Loucy (cell line): ENCODE results near the gene MYO7B.

Experiments
- H2AFZ ChIP-seq: fragments of 200-600 bp; sonication (generic); 2 replicates; pipeline ENCODE4 v1.6.0; 2016; ENCODE audit warnings: antibody characterized with exemption, mild to moderate bottlenecking, low read length, moderate library complexity
- H3F3A ChIP-seq: fragments of 200-600 bp; 2 replicates; pipeline ENCODE4 v1.6.0; 2016; ENCODE audit warnings: antibody characterized with exemption, low read depth, mild to moderate bottlenecking
- H3K27me3 ChIP-seq: fragments of 200-600 bp; sonication (generic); 2 replicates; pipeline ENCODE4 v1.6.1; 2014; ENCODE audit warnings: low read length, mild to moderate bottlenecking; ENCODE audit not compliant: insufficient read depth, poor library complexity, severe bottlenecking
- H3K36me3 ChIP-seq: fragments of 200-600 bp; sonication (generic); 2 replicates; pipeline ENCODE4 v1.6.1; 2016; ENCODE audit warnings: low read length; ENCODE audit not compliant: insufficient read depth
- H3K4me1 ChIP-seq: fragments of 200-600 bp; sonication (generic); 2 replicates; pipeline ENCODE4 v1.5.1; 2014; ENCODE audit warnings: low read length, mild to moderate bottlenecking; ENCODE audit not compliant: insufficient read depth, poor library complexity, severe bottlenecking
- H3K4me2 ChIP-seq: fragments of 200-600 bp; sonication (generic); 2 replicates; pipeline ENCODE4 v1.6.0; 2014; ENCODE audit warnings: antibody characterized with exemption, low read length, low read depth, mild to moderate bottlenecking; ENCODE audit not compliant: poor library complexity, severe bottlenecking
- H3K4me3 ChIP-seq: fragments of 200-600 bp; sonication (generic); 2 replicates; pipeline ENCODE4 v1.5.1; 2014; ENCODE audit warnings: low read length, mild to moderate bottlenecking, mixed read lengths; ENCODE audit not compliant: poor library complexity, severe bottlenecking
- H3K79me2 ChIP-seq: fragments of 200-600 bp; sonication (generic); 2 replicates; pipeline ENCODE4 v1.6.1; 2014; ENCODE audit warnings: low read length; ENCODE audit not compliant: insufficient read depth
- H3K9ac ChIP-seq: fragments of 200-600 bp; sonication (generic); 2 replicates; pipeline ENCODE4 v1.6.0; 2014; ENCODE audit warnings: mild to moderate bottlenecking, low read depth, low read length, moderate library complexity; ENCODE audit not compliant: poor library complexity, severe bottlenecking
- H3K9me2 ChIP-seq: fragments of 200-600 bp; sonication (generic); replicated peaks from 2 replicates; pipeline ENCODE4 v1.6.1; 2016; ENCODE audit warnings: low read depth, low read length, mixed read lengths
- H3K9me3 ChIP-seq: fragments of 200-600 bp; sonication (generic); 2 replicates; pipeline ENCODE4 v1.6.1; 2014; ENCODE audit warnings: mild to moderate bottlenecking, antibody characterized with exemption, low read length, low read depth; ENCODE audit not compliant: insufficient read depth
- H4K20me1 ChIP-seq: fragments of 200-600 bp; sonication (generic); 2 replicates; pipeline ENCODE4 v1.6.0; 2014; ENCODE audit warnings: antibody characterized with exemption, low read length, mild to moderate bottlenecking; ENCODE audit not compliant: insufficient read depth, poor library complexity, severe bottlenecking
- CTCF ChIP-seq: fragments of 200-600 bp; sonication (generic); conservative IDR thresholded peaks from 2 replicates; pipeline ENCODE4 v1.5.1; 2014; ENCODE audit warnings: mild to moderate bottlenecking, antibody characterized with exemption, low read length
- EZH2phosphoT487 ChIP-seq: fragments of 200-600 bp; IDR thresholded peaks from 2 replicates; pipeline ENCODE4 v1.6.1; 2018; ENCODE audit warnings: antibody characterized with exemption, mild to moderate bottlenecking, moderate library complexity, borderline replicate concordance

Gene MYO7B

DNA sequence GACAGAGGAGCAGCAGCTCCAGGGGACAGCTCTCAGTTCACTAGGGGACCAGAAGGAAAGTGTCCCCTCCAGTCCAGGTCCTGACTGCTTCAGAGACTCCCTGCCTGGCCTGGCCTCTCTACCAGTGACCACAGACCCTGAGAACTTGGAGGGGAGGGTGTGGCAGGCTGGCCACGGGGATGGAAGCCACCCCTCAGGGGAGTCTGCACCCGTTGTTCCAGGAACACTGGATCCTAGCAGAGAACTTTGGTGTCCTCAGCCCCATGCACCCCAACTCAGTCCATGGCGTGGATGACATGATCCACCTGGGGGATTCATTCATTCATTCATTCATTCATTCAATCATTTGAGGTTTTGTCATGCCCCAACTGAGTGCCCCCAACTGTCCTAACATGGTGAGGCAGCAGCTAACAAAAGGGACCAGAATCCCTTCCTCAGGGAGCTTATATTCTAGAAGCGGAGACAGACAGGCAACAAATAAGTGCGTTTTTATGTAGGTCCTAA lies 31.9 kb downstream of the MYO7B start:
- Histone ChIP-seq H3K4me1 (no peaks in the 10 kb centered on the region), H2AFZ (no peak overlapping the region), H3K9me2 (no peaks in the 10 kb centered on the region), H3K4me2 (no peak overlapping the region), H3K4me3 (no peak overlapping the region), H3K79me2 (no peaks in the 10 kb centered on the region), H3F3A (no peaks in the 10 kb centered on the region), H4K20me1 (no peaks in the 10 kb centered on the region), H3K36me3 (no peaks in the 10 kb centered on the region), H3K9me3 (no peaks in the 10 kb centered on the region), H3K9ac (no peak overlapping the region), H3K27me3 (no peaks in the 10 kb centered on the region)
- TF ChIP-seq CTCF (no peak), EZH2phosphoT487 (no peak)

DNA sequence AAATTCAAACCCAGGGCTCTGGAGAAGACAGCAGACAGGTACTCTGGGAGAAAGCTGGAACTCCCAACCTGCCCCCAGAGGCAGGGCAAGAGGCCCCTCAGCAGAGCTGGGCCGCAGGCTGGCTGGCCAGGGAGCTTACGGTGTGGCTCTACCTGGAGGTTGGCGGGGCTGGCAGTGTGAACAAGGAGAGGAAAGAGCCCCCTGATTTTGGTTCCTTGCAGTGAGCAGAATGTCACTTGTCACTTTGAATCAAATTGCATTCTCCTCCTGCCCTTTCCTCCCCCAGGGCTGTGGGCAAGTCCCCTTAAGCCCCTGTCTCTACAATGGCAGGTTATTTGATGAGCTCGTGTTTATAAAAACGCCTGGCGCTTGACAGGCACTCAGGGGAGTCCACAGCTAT lies 32.6 kb downstream of the MYO7B start:
- Histone ChIP-seq H3K4me2 (no peak overlapping the region), H3K4me3 (no peak overlapping the region), H3K27me3 (no peaks in the 10 kb centered on the region), H3F3A (no peaks in the 10 kb centered on the region), H3K79me2 (no peaks in the 10 kb centered on the region), H3K4me1 (no peaks in the 10 kb centered on the region), H3K9me3 (no peaks in the 10 kb centered on the region), H2AFZ (no peak overlapping the region), H3K9ac (no peak overlapping the region), H3K9me2 (no peaks in the 10 kb centered on the region), H3K36me3 (no peaks in the 10 kb centered on the region), H4K20me1 (no peaks in the 10 kb centered on the region)
- TF ChIP-seq CTCF, result no peak
- no peak for TF ChIP-seq EZH2phosphoT487

DNA sequence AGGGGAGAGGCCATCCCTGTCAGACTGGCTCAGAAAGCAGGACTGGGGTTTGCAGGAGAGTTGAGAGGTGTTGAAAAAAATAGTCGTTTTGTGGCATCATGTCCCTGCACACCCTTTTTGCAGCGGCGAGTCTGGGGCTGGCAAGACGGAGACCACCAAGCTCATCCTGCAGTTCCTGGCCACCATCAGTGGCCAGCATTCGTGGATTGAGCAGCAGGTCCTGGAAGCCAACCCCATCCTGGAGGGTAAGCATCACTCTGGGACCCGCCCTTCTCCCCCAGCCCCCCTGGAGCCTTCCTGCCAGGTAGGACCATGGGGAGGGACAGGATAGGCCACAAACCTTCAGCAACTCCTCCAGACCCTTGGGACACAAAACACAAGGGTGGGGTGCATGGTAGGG lies 34.2 kb downstream of the MYO7B start:
- H3K9ac ChIP-seq, result no peak overlapping the region
- no peaks in the 10 kb centered on the region for H3K36me3 ChIP-seq
- H3K9me3 ChIP-seq, result no peaks in the 10 kb centered on the region
- H4K20me1 ChIP-seq, result no peaks in the 10 kb centered on the region
- no peak overlapping the region for H3K4me2 ChIP-seq
- no peaks in the 10 kb centered on the region for H3K27me3 ChIP-seq
- H3K4me3 ChIP-seq, result no peak overlapping the region
- H3F3A ChIP-seq, result no peaks in the 10 kb centered on the region
- no peaks in the 10 kb centered on the region for H3K9me2 ChIP-seq
- no peaks in the 10 kb centered on the region for H3K4me1 ChIP-seq
- TF ChIP-seq CTCF, result no peak
- no peak for TF ChIP-seq EZH2phosphoT487
- H3K79me2 ChIP-seq, result no peaks in the 10 kb centered on the region
- no peak overlapping the region for H2AFZ ChIP-seq
